A172 (cell line): Measurements from ENCODE around the gene IL1R2. TPM values are rescaled to one million over a fixed set of nuclear protein-coding genes. Genes with fewer than 3 reads are reported as not detected.
A peak's percentile ranks its signal among the peaks of the same experiment; 100 is the strongest.
"Not testable (repeated sequence)": the region's sequence is repeated elsewhere in the genome, so short reads cannot be mapped to it uniquely, and the experiment has no call there.

Experiments
- DNase-seq: peaks from one replicate; pipeline ENCODE4 v3.0.0-alpha.2; 2015; ENCODE audit warnings: low spot score
- total RNA-seq: library from RNA; depleted of rRNA; stranded (reverse); fragments of >200 nt; shearing (Covaris generic); gene quantifications from 2 replicates; pipeline ENCODE4 v1.2.3, GENCODE V29; 2014

IL1R2 gene
- total RNA-seq, 1 experiment from 2014 or later: not detected

- DNase-seq: no peak
These were observed 69.5 kb downstream of the IL1R2 start for GRCh38 chr2:102061286-102061699.

GRCh38 chr2:102061962-102062795 is 70.4 kb downstream of the IL1R2 start:
- no peak for DNase-seq

- no peak for DNase-seq
These were observed 71.0 kb downstream of the IL1R2 start for GRCh38 chr2:102062802-102063201.

GRCh38 chr2:102063487-102063911 is 71.7 kb downstream of the IL1R2 start:
- no peak for DNase-seq

DNA sequence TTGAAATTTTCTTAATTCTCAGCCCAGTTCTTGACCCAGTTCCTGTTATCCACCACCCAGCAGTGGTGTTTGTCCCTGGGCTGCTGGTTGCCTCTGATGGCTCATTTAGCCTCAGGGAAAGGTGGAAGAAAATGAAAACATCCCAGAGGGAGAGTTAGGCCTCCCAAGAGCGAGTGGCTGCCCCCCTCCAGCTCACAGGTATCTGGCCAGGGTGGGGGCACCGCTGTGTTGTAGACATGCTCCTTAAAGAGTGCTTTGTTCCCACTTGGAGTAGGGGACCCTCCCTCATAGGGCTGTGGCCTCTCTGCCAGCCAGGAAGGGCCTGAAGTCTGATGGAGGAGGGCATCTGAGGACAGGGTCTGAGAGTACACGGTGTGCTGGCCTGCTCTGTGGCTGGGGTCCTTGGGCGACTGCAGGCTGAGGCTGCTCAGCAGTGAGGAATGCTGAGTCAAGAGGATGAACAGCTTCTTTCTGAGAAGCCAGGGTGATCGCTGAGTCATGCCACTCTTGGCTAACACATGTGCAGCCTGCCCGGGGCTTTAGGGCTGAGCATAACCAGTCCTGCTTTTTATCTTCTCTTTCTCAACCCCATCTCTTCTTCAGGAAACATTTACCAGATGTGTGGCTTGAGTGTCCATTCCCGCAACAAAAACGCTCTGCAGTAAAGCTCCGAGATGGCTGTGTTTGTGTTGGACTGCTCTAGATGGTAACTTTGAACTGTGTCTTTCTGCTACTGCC is 72.3 kb downstream of the IL1R2 start:
- DNase-seq: peak; percentile 91

DNA sequence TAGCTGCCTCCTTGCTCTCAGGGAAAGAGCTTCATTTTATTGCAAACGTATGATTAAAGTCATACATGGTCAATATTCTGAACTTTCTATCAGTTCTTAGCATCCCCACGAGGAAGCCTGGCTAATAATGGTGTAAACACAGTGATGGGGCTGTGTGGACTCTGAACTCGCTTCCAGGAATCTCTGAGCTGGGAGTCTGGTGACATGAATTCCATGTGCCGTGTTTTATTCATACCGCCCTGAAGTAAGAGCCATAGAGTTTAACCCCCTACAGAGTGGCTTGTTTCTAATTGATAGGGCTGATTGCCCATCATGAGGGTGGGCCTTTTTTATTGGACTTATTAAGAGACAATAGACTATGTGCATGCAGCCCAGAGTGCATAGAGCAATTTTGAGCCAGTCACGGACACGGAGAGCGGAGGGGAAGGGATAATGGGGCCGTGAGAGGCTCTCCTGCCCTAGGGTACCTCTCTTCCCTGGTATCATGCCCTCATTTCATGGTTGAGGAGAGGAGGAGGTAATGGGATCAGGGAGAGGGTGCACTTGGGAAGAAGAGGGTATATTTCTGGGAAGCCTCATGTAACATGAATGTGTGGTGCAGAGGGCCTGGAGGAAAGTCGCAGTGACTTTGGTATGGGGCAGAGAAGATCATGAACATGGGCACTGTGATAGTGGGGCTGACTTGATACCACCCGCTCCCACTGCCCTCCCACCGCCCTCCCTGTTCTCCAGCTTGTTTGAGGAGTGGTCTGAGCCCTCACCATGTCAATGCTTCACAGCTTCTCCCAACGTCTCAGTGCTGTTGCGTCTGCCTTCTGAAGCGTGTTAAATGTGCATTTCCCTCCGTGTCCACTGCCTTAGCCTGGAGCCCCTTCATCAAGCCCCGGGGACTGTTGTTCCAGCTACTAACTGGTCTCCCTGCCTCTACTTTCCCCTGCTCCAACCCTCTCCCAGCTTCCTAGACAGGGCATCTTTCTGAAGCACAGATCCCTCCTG is 73.2 kb downstream of the IL1R2 start:
- DNase-seq: no peak

DNA sequence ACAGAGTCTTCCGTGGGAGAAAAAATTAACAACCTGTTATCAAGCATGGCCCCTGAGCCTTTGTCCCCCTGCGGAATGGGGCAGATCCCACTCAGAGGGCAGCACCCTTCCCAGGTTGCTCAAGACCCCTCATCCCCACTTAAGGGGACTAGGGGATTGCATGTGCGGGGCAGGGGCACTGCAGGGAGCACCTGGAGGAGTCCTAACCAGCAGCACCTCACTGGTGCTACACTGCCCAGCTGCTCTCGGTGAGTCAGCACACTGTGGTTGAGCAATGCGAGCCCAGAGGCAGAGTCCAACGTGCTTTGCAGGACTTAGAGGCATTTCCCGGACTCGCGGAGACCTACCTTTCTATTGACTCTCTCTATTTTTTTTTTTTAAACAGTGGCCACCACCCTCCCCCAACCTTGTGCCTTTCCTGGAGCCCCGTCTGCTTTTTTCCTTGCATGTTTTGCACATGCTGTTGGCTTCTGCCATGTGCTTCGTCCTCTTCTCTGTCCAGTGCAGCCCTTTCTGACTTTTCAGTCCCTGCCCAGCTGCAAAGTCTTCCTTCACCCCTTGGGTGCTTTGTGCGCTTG is 74.0 kb downstream of the IL1R2 start:
- DNase-seq: peak; percentile 88

DNA sequence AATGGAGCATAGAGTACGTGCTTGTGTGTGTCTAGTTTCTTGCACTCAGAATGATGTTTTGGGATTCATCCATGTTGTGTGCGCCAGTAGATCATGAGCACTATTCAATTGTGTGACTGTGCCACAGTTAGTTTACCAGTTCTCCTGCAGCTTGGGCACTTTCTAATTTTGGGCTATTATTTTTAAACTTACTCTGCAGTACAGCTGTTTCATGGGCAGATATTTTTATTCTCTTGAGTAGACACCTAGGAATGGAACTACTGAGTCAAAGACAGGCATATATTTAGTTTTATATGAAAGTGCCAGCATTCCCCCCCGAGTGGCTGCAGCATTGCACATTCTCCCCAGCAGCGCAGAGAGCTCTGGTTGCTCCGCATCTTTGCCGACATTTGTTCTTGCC is 74.8 kb downstream of the IL1R2 start:
- no peak for DNase-seq

- not testable (repeated sequence) for DNase-seq
These were observed 76.4 kb downstream of the IL1R2 start for GRCh38 chr2:102068126-102068525.

- DNase-seq: no peak
These were observed 77.7 kb downstream of the IL1R2 start for GRCh38 chr2:102069311-102069974.

GRCh38 chr2:102070058-102070642 is 78.4 kb downstream of the IL1R2 start:
- peak; percentile 72 for DNase-seq

GRCh38 chr2:102072741-102073140 is 81.0 kb downstream of the IL1R2 start:
- DNase-seq: no peak

GRCh38 chr2:102073168-102073724 is 81.5 kb downstream of the IL1R2 start:
- DNase-seq: no peak

GRCh38 chr2:102074152-102074783 is 82.5 kb downstream of the IL1R2 start:
- no peak for DNase-seq

DNA sequence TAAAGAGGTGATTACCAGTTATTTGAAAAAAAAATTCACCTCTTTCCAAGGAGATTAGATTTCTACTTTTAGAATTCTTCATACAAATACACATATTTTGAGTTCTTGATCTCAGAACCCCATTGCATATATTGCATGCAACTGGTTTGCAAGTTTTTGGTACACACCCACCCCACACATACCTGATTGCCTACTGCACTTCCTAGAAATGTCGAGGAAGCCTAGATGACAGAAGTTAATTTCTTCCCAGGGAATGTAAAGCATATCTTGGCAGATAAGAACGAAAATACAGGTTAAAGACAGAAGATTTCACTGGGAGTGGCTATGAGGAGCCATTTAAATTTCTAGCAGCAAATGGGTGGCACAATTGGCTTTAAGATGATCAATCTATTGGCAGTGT is 83.7 kb downstream of the IL1R2 start:
- no peak for DNase-seq

- DNase-seq: no peak
These were observed 84.8 kb downstream of the IL1R2 start for GRCh38 chr2:102076512-102076911.
